Activated T-cell treated with anti-CD3 and anti-CD28 coated beads, Interleukin-2, amount 50 U/mL, for 1 hour (primary cell): ENCODE measurements around the gene CREM.

ENCODE experiments used
- DNase-seq: peaks from one replicate; pipeline ENCODE4 v3.0.0-alpha.2; 2020

Gene CREM

DNA sequence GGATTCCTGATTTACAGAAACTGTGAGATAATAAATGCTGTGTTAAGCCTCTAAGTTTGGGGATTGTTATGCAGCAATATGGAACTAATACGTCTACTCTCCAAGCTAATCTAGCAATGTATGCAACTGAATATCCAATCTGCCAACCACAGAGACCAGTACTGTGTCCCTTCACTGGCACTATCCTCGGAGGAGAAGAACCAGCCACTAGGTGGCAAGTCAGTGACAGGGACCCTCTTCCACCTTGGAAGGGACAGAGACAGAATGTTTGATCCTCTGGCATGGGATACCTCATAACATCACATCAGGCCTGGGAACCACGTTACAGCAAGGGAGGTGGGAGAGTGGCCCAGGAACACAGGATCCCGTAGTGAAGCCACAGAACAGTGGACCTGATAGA lies 96.4 kb downstream of the CREM start:
- no peak for DNase-seq

DNA sequence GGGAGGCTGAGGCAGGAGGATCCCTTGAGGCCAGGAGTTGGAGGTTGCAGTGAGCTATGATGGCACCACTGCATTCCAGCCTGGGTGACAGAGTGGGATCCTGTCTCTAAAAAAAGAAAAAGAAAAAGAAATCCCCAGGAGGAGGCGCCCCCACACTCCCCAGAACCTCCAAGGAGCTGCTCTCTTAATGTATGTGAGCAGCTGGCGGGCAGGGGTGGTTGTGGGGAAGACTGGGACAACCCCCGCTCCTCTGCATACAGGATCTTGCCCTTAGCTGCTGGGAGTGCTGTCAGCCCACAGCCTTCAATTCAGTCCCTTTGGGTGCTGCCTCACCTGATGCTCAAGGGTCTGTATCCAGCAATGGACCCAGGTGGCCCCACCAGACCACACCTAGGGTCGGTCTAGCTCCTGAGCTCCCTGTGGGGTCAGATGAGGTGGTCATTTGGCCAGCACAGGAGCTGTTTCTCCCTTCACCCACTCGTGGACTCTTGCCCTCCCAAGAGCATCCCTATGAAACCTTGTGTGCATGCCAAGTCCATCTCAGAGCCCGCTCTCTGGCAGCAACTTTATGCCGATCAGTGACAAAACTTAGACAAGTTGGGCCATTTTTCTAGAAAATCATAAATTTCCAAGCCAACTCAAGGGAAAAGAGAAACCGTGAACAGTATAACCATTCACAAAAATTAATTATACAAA lies 97.5 kb downstream of the CREM start:
- DNase-seq = no peak

DNA sequence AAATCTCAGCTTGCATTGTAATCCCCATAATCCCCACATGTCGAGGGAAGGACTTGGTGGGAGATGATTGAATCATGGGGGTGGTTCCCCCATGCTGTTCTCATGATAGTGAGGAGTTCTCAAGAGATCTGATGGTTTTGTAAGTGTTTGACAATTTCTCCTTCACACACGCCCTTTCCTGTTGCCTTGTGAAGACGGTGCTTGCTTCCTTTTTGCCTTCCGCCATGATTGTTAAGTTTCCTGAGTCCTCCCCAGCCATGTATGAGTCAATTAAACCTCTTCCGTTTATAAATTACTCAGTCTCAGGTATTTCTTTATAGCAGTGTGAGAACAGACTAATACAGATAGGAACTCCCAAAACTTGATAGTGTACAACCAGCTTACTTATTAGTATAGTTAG lies 98.6 kb downstream of the CREM start:
- DNase-seq = no peak

DNA sequence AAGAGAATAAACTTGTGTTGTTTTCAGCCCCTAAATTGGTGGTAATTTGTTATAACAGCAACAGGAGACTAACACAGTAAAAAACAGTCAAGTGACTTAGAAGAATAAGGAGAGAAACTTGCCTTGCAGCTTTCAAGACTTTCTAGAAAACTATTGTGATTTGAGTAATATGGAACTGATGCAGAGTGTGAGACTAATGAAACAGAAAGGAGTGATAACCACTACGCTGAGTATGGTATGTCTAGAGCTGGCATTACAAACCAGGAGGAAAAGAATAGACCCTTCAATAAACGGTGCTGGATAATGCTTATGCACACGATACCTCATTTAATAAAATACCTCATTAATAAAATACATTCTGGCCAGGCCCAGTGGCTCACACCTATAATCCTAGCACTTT lies 99.9 kb downstream of the CREM start:
- DNase-seq = no peak

DNA sequence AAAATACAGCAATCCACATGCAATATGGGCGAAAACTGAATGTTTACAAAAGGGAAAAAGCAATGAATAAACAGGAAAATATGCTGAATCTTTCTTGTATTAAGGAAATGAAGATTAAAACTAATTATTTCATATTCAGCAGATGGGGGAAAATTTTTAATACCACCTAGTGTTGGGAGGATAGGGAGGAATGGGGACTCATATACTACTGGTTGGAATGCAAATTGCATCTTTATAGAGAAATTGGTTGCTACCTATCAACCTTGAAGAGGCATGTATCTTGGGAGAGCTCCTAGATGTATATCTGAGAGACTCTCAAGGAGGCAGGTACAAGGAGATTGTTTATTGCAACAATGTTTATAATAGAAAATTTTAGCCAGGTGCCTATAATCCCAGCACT lies 101.4 kb downstream of the CREM start:
- DNase-seq = no peak

DNA sequence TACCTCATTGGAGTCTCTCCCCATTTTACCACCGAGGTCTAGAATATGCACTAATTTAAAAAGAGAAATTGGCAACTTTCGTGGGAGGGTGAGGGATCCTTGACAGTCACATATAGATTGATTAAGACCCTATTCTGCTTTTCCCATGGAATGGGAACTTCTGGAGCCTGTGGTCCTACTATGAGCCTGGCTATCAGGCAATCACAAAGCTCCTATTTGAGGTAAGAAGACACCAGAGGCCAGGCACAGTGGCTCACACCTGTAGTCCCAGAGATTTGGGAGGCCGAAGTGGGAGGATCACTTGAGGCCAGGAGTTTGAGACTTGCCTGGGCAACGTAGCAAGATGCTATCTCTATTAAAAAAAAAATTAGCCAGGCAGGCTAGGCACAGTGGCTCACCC lies 105.0 kb downstream of the CREM start:
- no peak for DNase-seq

DNA sequence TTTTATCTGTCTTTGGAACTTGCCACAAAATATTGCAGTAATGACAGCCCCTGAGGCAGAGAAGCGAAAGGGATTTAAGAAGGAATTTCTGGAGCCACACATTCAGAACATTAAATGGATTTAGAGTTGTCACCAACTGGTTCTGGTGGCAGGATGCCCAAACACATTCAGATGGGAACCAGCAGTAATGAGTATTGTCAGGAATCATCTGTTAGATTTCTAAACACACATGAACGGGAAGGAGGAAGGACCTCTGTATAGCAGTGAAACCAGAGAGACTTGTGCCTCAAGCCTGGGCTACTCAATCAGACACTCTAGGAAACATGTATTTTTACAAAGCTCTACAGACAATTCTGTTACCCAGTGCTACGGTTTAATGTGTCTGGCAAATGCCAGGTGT lies 105.9 kb downstream of the CREM start:
- DNase-seq = no peak

DNA sequence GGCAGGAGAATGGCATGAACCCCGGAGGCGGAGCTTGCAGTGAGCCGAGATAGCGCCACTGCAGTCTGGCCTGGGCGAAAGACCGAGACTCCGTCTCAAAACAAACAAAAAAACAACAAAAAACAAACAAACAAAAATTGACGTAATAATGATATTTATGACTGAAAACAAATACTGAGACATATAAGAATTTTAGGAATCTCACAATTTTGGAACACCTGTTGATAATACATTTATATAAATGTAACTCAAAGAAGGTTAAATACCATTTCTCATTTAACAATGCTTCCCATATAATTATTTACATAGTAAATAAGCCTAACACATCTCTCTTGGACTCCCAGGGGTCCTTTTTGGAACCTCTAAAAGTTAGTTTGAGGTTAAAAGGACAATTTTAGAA lies 107.4 kb downstream of the CREM start:
- no peak for DNase-seq

DNA sequence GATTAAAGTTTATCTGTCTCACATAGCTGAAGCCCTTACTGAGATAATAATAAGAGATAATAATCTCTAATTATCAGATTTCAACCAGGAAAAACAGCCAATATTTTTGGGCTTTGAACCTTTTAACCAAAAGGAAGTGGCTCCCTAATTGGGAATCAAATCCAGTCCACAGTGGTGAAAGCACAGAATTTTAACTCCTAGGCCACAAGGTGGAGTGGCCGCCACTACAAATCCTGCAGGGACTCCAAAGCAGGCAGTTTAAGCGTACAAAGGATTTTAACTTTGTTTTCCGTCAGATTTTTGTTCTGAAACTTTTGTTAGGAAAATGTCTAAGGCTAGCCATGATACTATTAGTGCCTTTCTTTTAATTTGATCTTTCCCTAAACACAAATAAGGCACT lies 110.1 kb downstream of the CREM start:
- DNase-seq = no peak

DNA sequence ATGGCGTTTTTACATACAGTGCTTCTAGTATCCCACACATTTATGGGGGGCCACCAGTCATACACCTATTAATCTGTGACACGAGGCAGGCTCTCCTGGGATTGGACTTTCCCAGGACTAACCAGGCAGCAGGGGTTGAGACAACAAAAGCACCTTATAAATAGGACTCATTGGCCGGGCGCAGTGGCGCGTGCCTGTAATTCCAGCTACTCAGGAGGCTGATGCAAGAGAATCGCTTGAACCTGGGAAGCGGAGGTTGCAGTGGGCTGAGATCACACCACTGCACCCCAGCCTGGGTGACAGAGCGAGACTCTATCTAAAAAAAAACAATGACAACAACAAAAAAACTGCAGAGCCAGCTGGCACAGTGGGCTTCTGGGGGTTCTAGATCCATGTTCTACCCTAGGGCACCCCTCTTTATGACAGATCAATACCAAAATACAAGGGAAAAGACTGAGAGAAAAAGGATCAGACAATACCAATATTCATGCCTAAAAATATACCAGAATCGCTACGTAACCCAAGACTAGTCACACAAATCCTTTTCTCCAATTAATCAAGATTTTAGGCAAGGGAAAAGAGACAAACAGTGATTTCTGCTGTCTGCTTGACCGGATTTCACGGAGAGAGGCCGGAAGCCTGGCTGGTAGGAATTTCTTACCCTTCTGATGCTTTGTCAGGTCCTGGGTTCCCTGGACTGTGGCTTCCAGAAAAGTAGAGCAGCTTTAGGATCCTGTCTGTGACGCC lies 111.3 kb downstream of the CREM start:
- no peak for DNase-seq

DNA sequence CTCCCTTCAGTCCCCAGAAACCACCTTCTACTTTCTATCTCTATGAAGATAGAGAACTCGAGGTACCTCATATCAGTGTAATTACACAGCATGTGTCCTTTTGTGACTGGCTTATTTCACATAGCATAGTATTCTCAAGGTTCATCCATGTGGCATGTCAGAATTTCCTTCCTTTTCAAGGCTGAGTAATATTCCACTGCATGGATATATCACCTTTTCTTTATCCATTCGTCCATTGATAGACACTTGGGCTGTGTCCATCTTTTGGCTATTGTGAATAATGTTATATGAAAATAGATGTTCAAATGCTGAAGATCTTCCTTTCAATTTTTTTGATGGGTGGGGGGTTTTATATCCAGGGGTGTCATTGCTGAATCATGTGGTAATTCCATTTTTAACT lies 117.9 kb downstream of the CREM start:
- DNase-seq = no peak

DNA sequence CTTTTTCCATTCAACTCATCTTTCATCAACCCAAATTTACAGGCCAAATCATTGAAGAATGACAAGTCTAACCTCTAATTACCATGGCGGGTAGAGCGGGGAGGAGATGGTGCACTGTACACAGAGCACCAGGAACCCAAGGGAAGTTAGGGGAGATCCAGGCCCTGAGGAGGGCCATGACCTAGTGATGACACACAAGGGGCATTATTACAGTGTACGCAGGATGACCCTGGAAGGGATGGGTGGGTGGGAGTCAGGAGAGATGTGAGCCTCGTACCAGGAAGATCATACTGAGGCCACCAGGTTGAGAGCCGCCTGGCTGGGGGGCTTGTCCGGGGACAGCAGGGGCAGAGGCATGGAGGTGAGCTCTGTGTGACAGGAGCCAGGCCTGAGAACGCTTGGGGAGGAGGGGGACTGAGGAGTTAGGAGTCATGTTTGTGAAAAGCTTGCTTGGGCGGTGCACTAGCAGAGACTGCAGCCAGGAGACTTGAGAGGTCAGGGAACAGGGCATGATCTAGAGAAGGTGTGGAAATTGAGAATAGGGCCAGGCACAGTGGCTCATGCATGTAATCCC lies 120.2 kb downstream of the CREM start:
- DNase-seq = no peak

DNA sequence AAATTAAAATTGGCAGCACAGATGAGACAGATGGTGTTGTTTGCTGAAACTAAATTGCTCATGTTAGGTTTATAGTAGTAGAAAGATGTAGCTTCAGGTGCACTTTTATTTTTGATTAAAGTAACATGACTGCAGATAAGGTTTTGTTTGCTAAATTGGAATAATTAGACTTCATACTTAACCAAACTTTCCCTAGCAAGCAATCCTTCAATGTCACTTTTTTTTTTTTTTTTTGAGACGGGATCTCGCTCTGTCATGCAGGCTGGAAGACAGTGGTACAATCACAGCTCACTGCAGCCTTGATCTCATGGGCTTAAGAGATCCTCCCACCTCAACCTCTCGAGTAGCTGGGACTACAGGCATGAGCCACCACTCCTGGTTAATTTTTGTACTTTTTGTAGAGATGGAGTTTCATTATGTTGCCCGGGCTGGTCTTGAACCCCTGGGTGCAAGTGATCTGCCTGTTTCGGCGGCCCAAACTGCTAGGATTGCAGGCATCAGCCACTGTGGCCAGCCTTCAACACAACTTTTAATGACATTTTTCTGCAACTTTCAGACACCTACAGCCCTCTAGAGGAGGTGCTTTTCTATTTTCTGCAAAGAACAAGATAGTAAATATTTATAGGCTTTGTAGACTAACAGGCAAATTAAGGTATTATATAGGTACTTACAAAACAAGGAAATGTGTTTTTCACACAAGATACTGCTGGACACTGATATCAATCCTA lies 124.9 kb downstream of the CREM start:
- DNase-seq = no peak

DNA sequence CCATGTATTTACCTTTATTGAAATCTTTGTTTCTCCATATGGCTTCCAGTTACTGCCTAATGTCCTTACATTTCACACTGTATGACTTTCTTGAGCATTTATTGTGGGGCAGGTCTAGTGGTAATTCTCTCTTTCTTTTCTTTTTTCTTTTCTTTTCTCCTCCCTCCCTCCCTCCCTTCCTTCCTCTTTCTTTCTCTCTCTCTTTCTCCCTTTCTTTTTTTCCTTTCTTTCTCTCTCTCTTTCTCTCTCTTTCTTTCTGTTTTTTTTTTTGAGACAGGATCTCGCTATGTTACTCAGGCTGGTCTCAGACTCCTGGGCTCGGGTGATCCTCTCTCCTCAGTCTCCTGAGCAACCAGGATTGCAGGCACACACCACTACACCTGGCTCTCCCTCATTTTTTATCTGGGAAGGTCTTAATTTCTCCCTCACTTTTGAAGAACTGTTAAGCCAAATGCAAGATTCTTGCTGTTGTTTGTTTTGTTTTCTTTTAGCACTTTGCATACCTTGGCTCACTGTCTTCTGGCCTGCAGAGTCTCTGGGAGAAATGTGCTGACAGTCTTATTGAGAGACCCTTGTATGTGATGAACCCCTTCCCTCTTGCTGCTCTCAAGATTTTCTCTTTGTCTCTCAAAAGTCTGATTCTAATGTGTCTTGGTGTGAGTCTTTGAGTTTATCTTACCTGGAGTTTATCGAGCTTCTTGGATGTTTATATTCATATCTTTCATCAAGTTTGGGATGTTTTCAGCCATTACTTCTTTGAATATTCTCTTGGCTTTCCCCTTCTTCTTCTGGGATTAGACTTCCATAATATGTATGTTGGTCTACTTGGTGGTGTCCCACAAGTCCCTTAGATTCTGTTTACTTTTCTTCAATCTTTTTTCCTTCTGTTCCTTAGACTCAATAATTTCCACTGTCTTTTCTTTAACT lies 130.7 kb downstream of the CREM start:
- no peak for DNase-seq

DNA sequence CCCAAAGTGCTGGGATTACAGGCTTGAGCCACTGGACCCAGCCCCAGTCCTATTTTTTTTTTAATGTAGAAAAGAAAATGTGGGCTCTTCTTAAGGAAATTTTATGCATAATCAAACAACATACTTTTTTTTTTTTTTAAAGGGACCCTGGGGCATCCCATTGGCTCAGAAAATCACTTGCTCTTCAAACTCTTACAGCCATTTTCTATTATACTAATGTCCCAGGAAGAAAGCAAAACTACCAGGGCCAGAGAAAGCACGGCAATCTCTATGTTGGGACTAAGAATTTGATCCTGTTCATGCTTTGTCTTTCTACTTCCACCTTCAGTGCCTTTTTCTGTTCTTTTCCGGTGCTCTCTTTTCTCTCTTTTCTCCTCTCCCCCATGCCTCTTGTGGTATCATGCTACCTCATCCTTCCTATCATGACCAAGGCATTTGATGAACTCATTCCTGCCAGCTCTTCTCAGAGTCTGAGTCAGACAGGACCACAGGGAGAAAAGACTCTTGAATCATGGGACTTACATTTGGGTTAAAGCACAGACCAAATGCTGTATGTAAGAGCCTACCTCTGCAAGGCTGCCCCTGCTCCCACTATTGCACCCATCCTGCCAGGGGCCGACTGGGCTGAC lies 133.2 kb downstream of the CREM start:
- DNase-seq = no peak

DNA sequence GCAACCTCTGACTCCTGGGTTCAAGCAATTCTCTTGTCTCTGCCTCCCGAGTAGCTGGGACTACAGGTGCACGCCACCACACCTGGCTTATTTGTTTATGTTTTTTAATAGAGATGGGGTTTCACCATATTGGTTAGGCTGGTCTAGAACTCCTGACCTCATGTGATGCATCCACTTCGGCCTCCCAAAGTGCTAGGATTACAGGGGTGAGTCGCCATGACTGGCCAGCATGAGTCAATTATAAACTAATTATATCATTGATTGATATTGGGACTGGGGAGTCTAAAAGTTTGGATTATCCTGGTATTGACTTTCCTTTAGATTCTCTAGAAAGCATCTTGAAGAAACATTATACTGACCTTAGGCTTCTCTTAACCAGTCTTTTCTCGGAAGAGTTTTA lies 135.8 kb downstream of the CREM start:
- no peak for DNase-seq
